Uterus (tissue), 2 donors: ENCODE results near the gene PCDHB2.

Experiments
- CTCF ChIP-seq, 4 experiments: fragments of 200-600 bp in 2 of 4; fragments of 450-650 bp in 2 of 4; sonication (generic) in 2 of 4; IDR thresholded peaks; one replicate each; pipeline ENCODE4 v1.5.1; 2016 to 2019; ENCODE audit warnings: antibody characterized with exemption in 4 of 4, mild to moderate bottlenecking in 2 of 4, moderate library complexity in 1 of 4
- POLR2A ChIP-seq, 2 donors: fragments of 450-650 bp; IDR thresholded peaks; one replicate each; pipeline ENCODE4 v1.6.1; 2016; ENCODE audit warnings: antibody characterized with exemption in 2 of 2, mild to moderate bottlenecking in 1 of 2, moderate library complexity in 1 of 2

GRCh38 chr5:141095263-141095641 is 837 bp downstream of the PCDHB2 start:
- TF ChIP-seq POLR2A (IDR thresholded peaks at IDR 0.05) = no peak
- no peak for TF ChIP-seq CTCF (IDR thresholded peaks at IDR 0.05)
